ENCODE data around the gene AGAP2. TPM values are rescaled to one million over a fixed set of nuclear protein-coding genes. Genes with fewer than 3 reads are reported as not detected.
"Not testable (repeated sequence)": the region's sequence is repeated elsewhere in the genome, so short reads cannot be mapped to it uniquely, and the experiment has no call there.

AGAP2 gene
- total RNA-seq, 4 donors from 2014 or later = 0.45 to 1.4 (median 1.3) TPM

DNA sequence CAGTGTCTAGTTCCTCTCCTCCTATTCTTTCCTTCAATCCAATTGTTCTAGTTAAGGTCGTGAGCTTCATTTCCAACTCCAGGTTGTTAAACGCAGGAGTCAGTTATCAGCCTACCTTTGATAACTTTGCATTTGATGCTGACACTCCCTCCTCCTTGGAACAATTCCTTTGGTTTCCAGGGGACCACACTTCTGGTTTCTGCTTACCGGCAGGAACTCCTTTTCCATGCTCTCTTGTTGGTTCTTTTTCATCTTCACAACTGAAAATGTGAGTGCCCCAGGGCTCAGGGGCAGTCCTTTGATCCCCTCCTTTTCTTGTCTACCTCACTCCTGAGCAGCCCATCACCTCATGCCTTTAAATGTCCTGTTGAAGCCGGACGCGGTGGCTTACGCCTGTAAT is 38.8 kb upstream of the AGAP2 start:
- peaks cover 19% of the 10 kb centered on the region for H3K4me1 ChIP-seq
- H3K27ac ChIP-seq = no peak overlapping the region
- peaks cover 4% of the 10 kb centered on the region for H3K36me3 ChIP-seq
- peak in 1 of 2 donors; percentile 11 for DNase-seq (ENCODE audit: low spot score in 2 of 2)
- H3K9me3 ChIP-seq = no peaks in the 10 kb centered on the region
- H3K4me3 ChIP-seq = no peak overlapping the region
- H3K27me3 ChIP-seq = no peaks in the 10 kb centered on the region
- TF ChIP-seq EP300 (IDR thresholded peaks at IDR 0.05) (no peak), POLR2AphosphoS5 (IDR thresholded peaks at IDR 0.05) (no peak), POLR2A (IDR thresholded peaks at IDR 0.05) (no peak), CTCF (IDR thresholded peaks at IDR 0.05) (no peak)
- WGBS = 92% methylated on average over 7 of the region's 7 CpGs

- H3K4me1 ChIP-seq = peaks cover 15% of the 10 kb centered on the region
- no peak for DNase-seq (ENCODE audit: low spot score in 2 of 2)
- H3K27me3 ChIP-seq = no peaks in the 10 kb centered on the region
- no peak overlapping the region for H3K4me3 ChIP-seq
- no peaks in the 10 kb centered on the region for H3K9me3 ChIP-seq
- WGBS = 97% methylated on average over 2 of the region's 2 CpGs
- H3K36me3 ChIP-seq = peaks cover 4% of the 10 kb centered on the region
- no peak for TF ChIP-seq EP300 (IDR thresholded peaks at IDR 0.05)
- TF ChIP-seq CTCF (IDR thresholded peaks at IDR 0.05) = no peak
- TF ChIP-seq POLR2A (IDR thresholded peaks at IDR 0.05) = no peak
- TF ChIP-seq POLR2AphosphoS5 (IDR thresholded peaks at IDR 0.05) = no peak
- H3K27ac ChIP-seq = no peak overlapping the region
These were observed 37.7 kb upstream of the AGAP2 start for GRCh38 chr12:57776247-57776587.

GRCh38 chr12:57775563-57776246 is 37.2 kb upstream of the AGAP2 start:
- 85% methylated on average over 4 of the region's 4 CpGs for WGBS
- Histone ChIP-seq H3K4me1 (peaks cover 20% of the 10 kb centered on the region), H3K27ac (no peak overlapping the region), H3K36me3 (peaks cover 4% of the 10 kb centered on the region), H3K4me3 (no peak overlapping the region), H3K27me3 (no peaks in the 10 kb centered on the region), H3K9me3 (no peaks in the 10 kb centered on the region)
- TF ChIP-seq CTCF (IDR thresholded peaks at IDR 0.05) (no peak), POLR2A (IDR thresholded peaks at IDR 0.05) (no peak), EP300 (IDR thresholded peaks at IDR 0.05) (no peak), POLR2AphosphoS5 (IDR thresholded peaks at IDR 0.05) (no peak)
- DNase-seq (ENCODE audit: low spot score in 2 of 2) = no peak

GRCh38 chr12:57775044-57775443 is 36.5 kb upstream of the AGAP2 start:
- no peaks in the 10 kb centered on the region for H3K9me3 ChIP-seq
- no peak for TF ChIP-seq POLR2AphosphoS5 (IDR thresholded peaks at IDR 0.05)
- no peak for TF ChIP-seq POLR2A (IDR thresholded peaks at IDR 0.05)
- TF ChIP-seq EP300 (IDR thresholded peaks at IDR 0.05) = no peak
- TF ChIP-seq CTCF (IDR thresholded peaks at IDR 0.05) = no peak
- 61% methylated on average over 3 of the region's 3 CpGs for WGBS

GRCh38 chr12:57774634-57775033 is 36.1 kb upstream of the AGAP2 start:
- WGBS = 93% methylated on average over 10 of the region's 11 CpGs
- H3K9me3 ChIP-seq; H3K27me3 ChIP-seq; H3K4me3 ChIP-seq; H3K27ac ChIP-seq; DNase-seq (ENCODE audit: low spot score in 2 of 2); H3K36me3 ChIP-seq: not testable (repeated sequence)
- H3K4me1 ChIP-seq = peaks cover 22% of the 10 kb centered on the region

More at GRCh38 chr12:57775044-57775443, 36.5 kb upstream of the AGAP2 start:
- DNase-seq (ENCODE audit: low spot score in 2 of 2) = no peak
- no peak overlapping the region for H3K27ac ChIP-seq
- no peaks in the 10 kb centered on the region for H3K27me3 ChIP-seq
- peaks cover 22% of the 10 kb centered on the region for H3K4me1 ChIP-seq
- H3K36me3 ChIP-seq = peaks cover 3% of the 10 kb centered on the region
- H3K4me3 ChIP-seq = no peak overlapping the region
